ENCODE results near the gene UGT1A7.
A peak's percentile ranks its signal among the peaks of the same experiment; 100 is the strongest.

UGT1A7 gene

DNA sequence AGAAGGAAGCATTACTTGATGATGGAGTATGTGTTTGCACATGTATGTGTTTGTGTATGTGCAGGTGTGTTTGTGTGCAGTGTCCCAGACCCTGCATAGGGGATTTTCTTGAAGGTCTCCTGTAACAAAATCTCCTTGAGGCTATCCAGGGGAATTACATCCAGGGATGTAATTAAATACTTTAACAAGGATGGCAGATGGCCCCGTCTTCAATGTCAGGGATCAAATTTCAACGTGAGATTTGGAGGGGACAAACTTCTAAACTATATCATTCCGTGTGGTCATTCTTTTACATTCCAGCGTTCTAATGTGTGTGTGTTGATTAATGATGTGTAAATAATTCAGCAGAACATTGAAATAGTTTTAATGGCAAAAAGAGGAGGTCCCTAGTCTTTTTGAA, 6.7 kb upstream of the UGT1A7 start:
- no peaks in the 10 kb centered on the region for H3K36me3 ChIP-seq
- no peaks in the 10 kb centered on the region for H3K4me1 ChIP-seq
- no peaks in the 10 kb centered on the region for H3K9me3 ChIP-seq
- DNase-seq: no peak
- H3K27me3 ChIP-seq: no peaks in the 10 kb centered on the region; the same call in 1 of the 2 replicates
- H3K4me3 ChIP-seq (ENCODE audit: low read depth, low read length): no peak overlapping the region
- TF ChIP-seq, protein P1, sequence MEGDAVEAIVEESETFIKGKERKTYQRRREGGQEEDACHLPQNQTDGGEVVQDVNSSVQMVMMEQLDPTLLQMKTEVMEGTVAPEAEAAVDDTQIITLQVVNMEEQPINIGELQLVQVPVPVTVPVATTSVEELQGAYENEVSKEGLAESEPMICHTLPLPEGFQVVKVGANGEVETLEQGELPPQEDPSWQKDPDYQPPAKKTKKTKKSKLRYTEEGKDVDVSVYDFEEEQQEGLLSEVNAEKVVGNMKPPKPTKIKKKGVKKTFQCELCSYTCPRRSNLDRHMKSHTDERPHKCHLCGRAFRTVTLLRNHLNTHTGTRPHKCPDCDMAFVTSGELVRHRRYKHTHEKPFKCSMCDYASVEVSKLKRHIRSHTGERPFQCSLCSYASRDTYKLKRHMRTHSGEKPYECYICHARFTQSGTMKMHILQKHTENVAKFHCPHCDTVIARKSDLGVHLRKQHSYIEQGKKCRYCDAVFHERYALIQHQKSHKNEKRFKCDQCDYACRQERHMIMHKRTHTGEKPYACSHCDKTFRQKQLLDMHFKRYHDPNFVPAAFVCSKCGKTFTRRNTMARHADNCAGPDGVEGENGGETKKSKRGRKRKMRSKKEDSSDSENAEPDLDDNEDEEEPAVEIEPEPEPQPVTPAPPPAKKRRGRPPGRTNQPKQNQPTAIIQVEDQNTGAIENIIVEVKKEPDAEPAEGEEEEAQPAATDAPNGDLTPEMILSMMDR (IDR thresholded peaks at IDR 0.05; ENCODE audit: low read depth, low read length): peak; percentile 21

DNA sequence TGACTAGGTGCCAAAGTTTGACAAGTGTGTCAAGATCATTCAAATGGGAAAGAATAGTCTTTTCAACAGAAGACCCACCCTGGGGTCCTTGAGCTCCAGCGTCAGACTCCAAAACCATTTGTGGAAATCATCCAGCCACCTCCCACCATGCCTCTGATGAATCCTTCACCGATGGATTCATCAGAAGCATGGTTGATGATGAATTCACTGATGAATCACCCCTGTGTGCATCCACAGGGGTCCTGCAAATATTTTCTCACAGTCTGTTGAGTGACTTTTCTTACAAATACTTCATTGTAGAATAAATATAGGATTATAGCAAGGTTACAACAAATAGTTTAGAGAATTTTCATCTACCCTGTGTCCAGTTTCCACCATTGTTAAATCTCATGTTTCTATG, 5.7 kb upstream of the UGT1A7 start:
- no peaks in the 10 kb centered on the region for H3K4me1 ChIP-seq
- no peak overlapping the region for H3K4me3 ChIP-seq (ENCODE audit: low read depth, low read length)
- DNase-seq: no peak
- no peaks in the 10 kb centered on the region for H3K36me3 ChIP-seq
- no peaks in the 10 kb centered on the region for H3K27me3 ChIP-seq
- TF ChIP-seq, protein P1 (IDR thresholded peaks at IDR 0.05; ENCODE audit: low read depth, low read length): no peak
- H3K9me3 ChIP-seq: no peaks in the 10 kb centered on the region

DNA sequence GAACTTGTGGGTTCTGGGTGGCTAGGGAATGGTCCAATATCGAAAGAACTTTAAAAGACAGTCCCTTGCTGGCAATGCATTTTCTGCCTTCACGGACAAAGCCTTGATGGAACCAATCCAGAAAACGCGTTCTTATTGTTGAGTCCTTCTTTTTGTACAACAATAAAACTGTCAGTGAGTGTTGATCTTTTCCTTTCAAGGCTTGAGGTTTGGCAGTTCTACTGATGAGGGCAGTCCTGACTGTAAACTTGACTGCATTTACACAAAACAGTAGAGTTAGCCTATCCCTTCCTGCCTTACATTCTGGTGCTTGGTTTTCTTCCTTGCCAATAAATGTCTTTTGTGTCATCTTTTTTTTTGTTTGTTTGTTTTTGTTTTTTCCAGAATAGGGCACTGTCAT, 2.5 kb upstream of the UGT1A7 start:
- Histone ChIP-seq H3K4me3 (ENCODE audit: low read depth, low read length) (no peak overlapping the region), H3K4me1 (no peaks in the 10 kb centered on the region), H3K36me3 (no peaks in the 10 kb centered on the region), H3K27me3 (no peaks in the 10 kb centered on the region), H3K9me3 (no peaks in the 10 kb centered on the region)
- TF ChIP-seq, protein P1 (IDR thresholded peaks at IDR 0.05; ENCODE audit: low read depth, low read length): no peak
- DNase-seq: no peak

DNA sequence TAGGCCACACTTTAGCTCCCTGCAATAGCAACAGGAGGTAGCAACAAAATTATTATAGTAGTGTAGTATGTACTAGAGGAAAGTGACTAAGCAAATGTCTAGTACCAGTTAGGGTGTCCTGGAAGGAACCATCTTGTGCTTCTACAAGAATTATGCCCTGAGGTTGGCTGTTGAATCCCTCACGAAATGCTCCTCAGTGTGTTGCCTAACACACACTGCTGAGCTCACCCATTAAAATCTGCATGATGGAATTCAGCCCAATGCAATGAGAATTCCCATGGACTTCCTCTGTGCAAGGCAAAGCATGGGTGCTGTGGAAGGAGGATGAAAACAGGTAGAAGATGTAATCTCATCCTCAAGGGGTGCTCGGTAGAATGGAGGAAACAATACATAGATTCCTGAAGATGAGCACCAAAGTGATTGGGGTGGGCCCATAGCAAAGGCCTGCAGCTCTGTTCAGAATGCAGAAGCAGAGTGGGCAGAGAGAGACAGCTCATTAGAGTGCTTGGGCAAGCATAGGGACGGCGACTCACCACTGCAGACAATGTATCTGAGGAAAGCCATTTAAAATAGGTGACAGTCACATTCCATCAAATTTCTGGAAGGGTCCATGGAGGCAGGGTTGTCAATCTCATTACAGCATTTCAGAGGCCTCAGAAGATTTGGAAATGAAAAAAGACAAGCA, 1.2 kb upstream of the UGT1A7 start:
- no peaks in the 10 kb centered on the region for H3K4me1 ChIP-seq
- no peaks in the 10 kb centered on the region for H3K27me3 ChIP-seq
- DNase-seq: no peak
- TF ChIP-seq, protein P1 (IDR thresholded peaks at IDR 0.05; ENCODE audit: low read depth, low read length): no peak
- no peaks in the 10 kb centered on the region for H3K36me3 ChIP-seq
- no peaks in the 10 kb centered on the region for H3K9me3 ChIP-seq
- H3K4me3 ChIP-seq (ENCODE audit: low read depth, low read length): no peak overlapping the region

DNA sequence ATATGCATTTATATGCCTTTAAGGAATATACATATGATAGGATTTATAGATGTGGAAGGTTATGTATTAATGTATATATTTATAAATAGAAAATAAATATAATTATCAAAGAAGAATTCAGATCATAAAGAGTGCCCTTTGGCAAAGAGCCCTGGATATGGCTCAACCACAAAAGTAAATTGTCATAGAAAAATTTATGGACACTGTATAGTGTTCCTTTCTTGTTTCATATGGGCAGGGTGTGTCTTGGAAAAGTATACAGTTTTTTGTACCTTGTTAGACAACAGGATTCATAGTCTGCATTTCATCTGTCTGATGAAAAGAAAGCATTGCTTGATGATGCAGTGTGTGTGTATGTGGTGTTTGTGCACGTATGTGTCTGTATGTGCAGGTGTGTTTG, 2.9 kb downstream of the UGT1A7 start:
- no peak for DNase-seq
- Histone ChIP-seq H3K4me3 (ENCODE audit: low read depth, low read length) (no peak overlapping the region), H3K4me1 (no peaks in the 10 kb centered on the region), H3K36me3 (no peaks in the 10 kb centered on the region), H3K9me3 (no peaks in the 10 kb centered on the region), H3K27me3 (no peaks in the 10 kb centered on the region)
- TF ChIP-seq, protein P1 (IDR thresholded peaks at IDR 0.05; ENCODE audit: low read depth, low read length): no peak

DNA sequence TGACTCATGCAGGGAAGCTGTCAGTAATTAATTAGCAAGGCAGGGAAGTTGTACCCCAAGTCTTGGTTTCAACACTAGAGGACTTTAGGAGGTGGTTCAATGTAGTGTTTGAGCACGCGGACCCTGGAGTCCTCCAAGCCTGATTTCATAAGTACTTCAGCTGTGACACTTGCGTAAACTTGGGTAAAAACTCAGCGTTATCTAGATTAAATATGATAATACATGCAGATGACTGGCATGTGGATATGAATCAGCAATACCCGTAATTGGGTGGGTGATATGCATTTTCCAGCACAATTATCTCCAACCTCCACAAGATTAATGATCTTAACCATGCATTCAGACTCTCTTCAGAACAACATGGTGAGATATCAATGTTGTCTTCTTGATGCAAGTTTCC, 5.2 kb downstream of the UGT1A7 start:
- Histone ChIP-seq H3K27me3 (no peaks in the 10 kb centered on the region), H3K4me3 (ENCODE audit: low read depth, low read length) (no peak overlapping the region), H3K4me1 (no peaks in the 10 kb centered on the region), H3K36me3 (no peaks in the 10 kb centered on the region), H3K9me3 (no peaks in the 10 kb centered on the region)
- DNase-seq: no peak
- TF ChIP-seq, protein P1 (IDR thresholded peaks at IDR 0.05; ENCODE audit: low read depth, low read length): no peak
